NCI-H2227 treated with DMSO at 0.1 percent for 48 hours (cell line): ENCODE data around the gene OSBPL10.

Source experiments
- DNase-seq: peaks from one replicate; lab custom pipeline; 2025; lab: John Stamatoyannopoulos, UW

The OSBPL10 gene

DNA sequence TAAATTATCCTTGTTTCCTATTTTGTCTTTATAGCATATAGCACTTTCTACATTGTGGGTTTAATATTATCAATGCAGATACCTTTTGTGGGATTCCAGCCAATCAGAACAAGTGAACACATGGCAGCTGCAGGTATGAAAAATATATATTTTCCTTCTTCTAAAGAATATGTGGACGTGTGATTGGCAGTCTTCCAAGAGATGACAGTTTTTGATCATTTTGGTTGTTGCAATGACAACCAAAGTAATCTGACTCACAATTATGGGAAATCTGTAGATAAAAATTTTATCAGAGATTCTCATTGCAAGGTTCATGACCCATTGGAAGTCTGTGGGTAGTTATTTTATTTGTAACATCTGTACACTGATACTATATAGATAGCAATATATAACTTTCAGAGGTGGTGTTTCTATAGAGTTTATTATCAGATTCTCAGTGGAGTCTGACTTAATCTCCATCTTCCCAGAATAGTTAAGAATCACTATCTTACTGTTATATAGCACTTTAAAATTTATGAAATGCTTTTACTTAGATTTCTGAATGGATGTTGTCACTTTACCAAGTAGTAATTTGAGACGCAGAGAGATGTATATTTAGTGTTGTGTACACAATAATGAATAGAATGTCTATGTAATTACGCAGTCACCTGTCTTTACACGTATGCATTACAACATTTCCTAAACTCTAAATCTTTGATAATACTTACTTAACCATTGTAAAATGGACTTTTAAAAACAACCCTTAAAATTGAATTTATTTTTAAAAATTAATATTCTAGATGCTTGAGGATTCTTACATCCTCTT lies 365.8 kb downstream of the OSBPL10 start:
- DNase-seq = no peak

DNA sequence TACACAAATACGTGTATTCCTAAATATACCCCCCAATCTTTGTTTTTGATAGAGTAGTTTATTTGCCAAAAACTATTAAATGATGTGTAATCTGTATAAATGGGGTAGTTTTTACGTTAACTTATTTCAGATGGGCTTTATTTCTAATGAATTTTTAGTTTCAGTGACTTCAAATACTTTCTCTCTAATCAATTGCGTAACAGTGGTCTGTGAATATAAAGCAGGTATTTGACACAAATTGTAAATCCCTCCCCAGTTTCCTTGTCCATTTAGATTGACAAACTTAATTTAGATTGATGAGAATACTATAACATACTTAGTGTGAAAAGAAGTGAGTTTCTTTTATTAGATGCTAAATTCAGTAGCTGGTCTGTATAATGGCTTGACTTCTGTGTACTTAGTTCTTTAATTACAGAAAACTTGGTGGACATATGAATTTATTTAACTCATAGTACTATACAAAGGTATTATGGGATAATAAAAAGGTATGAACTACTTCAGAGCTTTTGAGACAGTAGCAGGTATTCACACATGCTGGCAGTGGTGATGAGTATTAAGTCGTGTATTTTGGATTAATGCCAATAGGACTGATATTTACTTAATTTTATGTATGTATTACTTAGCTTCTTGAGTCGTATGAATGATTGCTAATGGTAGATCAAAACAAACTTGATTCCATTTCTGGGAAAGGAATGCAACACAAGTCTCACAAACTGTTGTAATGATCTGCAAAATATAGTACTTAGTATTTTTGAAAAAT lies 366.7 kb downstream of the OSBPL10 start:
- DNase-seq = no peak

DNA sequence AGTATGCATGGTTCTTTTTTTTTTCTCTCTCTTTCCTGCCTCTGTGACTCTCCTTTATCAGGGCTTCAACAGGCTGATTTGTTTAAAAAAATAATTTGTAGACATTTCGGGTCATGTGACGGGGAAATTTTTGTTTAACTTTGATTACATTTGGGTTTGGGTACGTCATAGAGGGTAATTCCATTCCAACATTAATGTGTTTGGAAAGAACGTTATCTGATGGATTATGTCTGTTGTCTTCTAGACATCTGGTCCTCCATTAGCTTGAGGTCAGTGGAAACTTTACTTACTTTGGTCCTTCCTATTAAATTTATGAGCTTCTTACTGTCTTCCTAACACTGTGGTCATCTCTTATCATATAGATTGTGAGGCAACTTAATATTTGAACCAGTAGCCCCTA lies 367.4 kb downstream of the OSBPL10 start:
- no peak for DNase-seq

GRCh38 chr3:31613177-31613576 lies 367.9 kb downstream of the OSBPL10 start:
- no peak for DNase-seq
